Sigmoid colon (tissue), 4 donors: ENCODE measurements around the gene RHO.

Experiments used
- POLR2A ChIP-seq, 2 donors: fragments of 450-650 bp; IDR thresholded peaks; one replicate each; pipeline ENCODE4 v1.6.1; 2016; ENCODE audit warnings: antibody characterized with exemption in 2 of 2, mild to moderate bottlenecking in 2 of 2, moderate library complexity in 2 of 2
- POLR2AphosphoS5 ChIP-seq, 4 donors: sonication (generic); formaldehyde crosslinking; IDR thresholded peaks; one replicate each; pipeline ENCODE4 v1.6.1; 2017; ENCODE audit warnings: antibody characterized with exemption in 4 of 4
- TF ChIP-seq, protein P1 (sequence below), 4 experiments: fragments of 450-650 bp in 3 of 4; fragments of 200-600 bp in 1 of 4; IDR thresholded peaks; one replicate each; pipeline ENCODE4 v1.5.1; 2016 to 2019; ENCODE audit warnings: antibody characterized with exemption in 4 of 4, mild to moderate bottlenecking in 3 of 4, moderate library complexity in 2 of 4

DNA sequence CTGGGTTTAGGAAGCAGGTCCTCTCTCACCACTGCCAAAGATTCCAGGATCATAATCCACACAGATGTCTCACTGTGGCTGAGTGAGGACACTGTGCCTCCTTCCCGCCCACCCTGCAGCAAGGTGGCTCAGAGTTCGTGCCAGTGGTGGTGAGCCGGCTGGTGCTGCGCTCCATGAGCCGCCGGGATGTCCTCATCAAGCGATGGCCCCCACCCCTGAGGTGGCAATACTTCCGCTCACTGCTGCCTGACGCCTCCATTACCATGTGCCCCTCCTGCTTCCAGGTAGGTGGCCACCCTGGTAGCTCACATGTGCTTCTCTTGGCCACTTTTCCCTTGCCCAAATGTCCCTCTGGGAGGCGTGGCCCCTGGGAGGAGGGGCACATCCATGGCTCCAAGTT lies 9.0 kb upstream of the RHO start:
- TF ChIP-seq POLR2A (IDR thresholded peaks at IDR 0.05) = no peak
- TF ChIP-seq, protein P1, sequence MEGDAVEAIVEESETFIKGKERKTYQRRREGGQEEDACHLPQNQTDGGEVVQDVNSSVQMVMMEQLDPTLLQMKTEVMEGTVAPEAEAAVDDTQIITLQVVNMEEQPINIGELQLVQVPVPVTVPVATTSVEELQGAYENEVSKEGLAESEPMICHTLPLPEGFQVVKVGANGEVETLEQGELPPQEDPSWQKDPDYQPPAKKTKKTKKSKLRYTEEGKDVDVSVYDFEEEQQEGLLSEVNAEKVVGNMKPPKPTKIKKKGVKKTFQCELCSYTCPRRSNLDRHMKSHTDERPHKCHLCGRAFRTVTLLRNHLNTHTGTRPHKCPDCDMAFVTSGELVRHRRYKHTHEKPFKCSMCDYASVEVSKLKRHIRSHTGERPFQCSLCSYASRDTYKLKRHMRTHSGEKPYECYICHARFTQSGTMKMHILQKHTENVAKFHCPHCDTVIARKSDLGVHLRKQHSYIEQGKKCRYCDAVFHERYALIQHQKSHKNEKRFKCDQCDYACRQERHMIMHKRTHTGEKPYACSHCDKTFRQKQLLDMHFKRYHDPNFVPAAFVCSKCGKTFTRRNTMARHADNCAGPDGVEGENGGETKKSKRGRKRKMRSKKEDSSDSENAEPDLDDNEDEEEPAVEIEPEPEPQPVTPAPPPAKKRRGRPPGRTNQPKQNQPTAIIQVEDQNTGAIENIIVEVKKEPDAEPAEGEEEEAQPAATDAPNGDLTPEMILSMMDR (IDR thresholded peaks at IDR 0.05) = no peak
- TF ChIP-seq POLR2AphosphoS5 (IDR thresholded peaks at IDR 0.05) = no peak
